ENCODE measurements around the gene SAMD7.

The SAMD7 gene

DNA sequence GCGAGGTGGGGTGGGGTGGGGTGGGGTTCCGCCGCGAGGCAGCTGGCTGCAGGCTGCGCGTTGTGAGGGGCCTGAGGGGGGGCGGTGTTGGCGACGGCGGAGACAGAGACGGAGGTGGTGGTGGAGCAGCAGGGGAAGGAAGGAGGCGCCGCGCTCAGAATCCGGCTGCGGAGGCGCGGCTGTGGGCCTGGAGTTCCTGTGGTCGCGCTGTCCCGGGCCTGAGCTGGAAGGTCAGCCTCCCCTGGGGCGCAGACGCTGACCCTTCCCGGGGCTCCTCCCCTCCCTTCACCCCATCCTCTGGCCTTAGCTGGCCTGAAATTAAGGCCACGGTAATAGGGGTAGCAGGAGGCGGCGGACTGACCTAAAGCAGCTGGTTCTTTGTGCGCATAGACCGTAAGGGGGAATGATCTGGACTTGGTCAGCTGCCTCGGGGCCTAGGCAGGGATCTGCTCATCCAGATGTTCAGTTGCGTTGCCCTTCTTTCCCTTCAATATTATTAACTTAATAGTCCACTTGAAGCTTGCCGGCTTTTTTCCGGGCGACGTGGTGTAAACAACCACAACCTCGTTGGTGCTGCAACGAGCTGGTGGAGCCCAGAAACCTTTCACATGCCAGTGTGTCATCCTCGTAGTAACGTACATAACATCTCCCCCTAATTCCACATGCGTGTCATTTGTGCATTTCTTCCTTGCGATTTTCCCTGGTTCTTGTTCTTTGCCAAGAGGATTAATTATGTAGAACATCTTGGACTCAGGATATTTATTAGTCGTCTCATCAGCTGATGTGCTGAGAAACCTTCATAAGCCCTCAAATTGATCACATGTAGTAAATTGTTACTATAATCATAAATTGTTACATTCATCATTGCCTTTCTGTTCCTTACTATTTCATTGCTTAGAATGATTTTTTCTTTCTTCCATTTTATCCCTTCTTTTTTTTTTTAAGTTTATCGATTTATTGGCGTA, 55.9 kb downstream of the SAMD7 start:
- peak; percentile 10 for DNase-seq (ENCODE audit: low read depth)

- no peak for DNase-seq (ENCODE audit: low read depth)
Observed at GRCh38 chr3:169968224-169968885, 57.0 kb downstream of the SAMD7 start.

DNA sequence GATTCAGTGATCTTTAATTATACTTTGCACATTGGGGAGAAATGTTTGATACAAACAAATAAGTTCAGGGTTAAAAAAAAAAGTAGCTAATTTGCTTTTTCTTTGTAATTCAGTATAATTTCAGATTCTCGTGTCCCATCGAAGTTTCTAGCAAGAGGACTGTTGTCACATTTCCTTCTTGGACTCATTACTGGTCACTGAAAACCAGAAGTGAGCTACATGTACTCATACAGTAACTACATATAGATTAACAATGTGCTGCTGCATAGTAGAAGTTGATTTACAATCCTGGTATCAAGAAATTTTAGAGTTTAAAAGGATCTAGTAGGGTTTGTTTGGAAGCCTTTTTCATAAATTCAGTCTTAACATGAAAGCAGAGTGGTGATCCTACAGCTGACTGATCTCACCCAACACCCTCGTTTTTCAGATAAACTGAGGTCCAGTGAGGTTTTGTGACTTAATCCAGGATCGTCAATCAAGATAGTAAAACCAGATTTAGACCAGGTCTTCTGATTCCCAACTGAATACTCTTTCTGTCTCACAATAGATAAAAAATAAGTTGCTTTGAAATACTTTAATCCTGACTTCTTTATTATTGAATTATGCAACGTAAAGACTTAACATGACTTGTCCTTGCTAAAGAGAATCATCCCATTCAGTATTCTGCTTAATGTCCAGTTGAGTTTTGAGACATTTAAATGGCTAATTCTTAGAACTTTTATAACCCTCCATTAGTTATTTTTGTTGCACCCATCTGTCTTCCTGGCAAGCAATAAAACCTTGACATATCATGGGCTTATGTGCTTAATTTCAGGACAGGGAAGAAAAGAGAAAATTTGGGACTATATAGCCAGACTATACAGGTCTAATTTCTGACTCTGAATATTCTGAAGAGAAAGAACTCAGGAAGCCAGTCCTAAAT, 58.1 kb downstream of the SAMD7 start:
- DNase-seq (ENCODE audit: low read depth), result no peak

DNA sequence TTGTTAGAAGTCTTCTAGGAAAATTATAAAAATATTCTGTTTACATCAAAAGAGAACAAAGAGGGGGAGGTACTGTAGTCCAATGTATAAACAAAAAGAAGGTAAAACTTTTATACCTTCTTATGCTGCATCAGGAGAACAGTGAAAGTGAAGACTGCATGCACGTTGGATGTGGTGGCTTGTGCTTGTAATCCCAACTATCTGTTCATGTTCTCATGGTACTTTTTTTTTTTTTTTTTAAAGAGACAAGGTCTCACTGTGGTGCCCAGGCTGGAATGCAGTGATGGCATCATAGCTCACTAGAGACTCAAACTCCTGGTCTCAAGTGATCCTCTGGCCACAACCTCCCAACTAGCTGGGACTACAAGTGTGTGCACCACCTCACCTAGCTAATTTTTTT, 59.5 kb downstream of the SAMD7 start:
- no peak for DNase-seq (ENCODE audit: low read depth)

GRCh38 chr3:169971522-169971921, 60.1 kb downstream of the SAMD7 start:
- DNase-seq (ENCODE audit: low read depth), result no peak

DNA sequence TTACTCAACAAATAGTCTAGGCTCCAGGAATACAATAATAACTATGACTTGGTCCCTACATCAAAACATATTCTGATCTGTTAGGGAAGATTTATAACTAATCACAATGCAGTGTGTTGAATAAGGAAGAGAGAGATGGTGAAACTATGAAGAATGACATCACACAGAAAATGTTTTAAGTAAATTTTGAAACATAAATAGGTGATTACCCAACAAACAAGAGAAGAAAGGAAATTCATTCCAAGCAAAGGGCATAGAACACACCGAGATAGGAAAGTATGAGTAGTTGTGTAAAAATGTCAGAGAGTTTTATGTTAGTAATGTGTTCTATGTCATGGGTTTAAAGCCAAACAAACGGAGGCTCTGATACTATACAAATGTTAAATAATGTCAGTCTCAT, 68.7 kb downstream of the SAMD7 start:
- DNase-seq (ENCODE audit: low read depth), result no peak

- DNase-seq (ENCODE audit: low read depth), result no peak
Observed at GRCh38 chr3:169984292-169984691, 72.9 kb downstream of the SAMD7 start.

Data from stimulated activated CD8-positive, alpha-beta memory T cell treated with anti-CD3 and anti-CD28 coated beads, Interleukin-12 subunit alpha, Interleukin-12 subunit beta, amount 100 ng/mL, for 4 hours (primary cell).